IMR-90 (cell line): ENCODE results near the gene PYGB. TPM values are rescaled to one million over a fixed set of nuclear protein-coding genes. Genes with fewer than 3 reads are reported as not detected.

ENCODE experiments used
- ATAC-seq: fragments of 200-7000 bp; cut with Tn5 transposase; 2 replicates; pipeline ENCODE4 v1.9.1; 2020; ENCODE audit warnings: low read depth, mild to moderate bottlenecking, moderate library complexity
- BruUV-seq: library from RNA; stranded (reverse); fragments of 400-500 nt; replicated peaks from 2 replicates; lab custom pipeline; 2021; lab: Mats Ljungman, UMichigan
- CTCF ChIA-PET: fragments of 300-600 bp; formaldehyde crosslinking; extraction: SDS; loops from one replicate; lab custom pipeline; 2021; ENCODE audit warnings: antibody characterized with exemption; lab: Yijun Ruan, JAX
- POLR2A ChIA-PET: fragments of 300-600 bp; sonication (Branson Sonifier 250); formaldehyde crosslinking; loops from one replicate; lab custom pipeline; 2022; ENCODE audit warnings: antibody characterized with exemption; ENCODE audit not compliant: unreplicated experiment; lab: Charles Lee
- DNase-seq: peaks from one replicate; pipeline ENCODE4 v3.0.0; 2013
- H2AFZ ChIP-seq: replicated peaks from 2 replicates; pipeline ENCODE3; 2013; ENCODE audit warnings: low read length, mild to moderate bottlenecking; ENCODE audit not compliant: poor library complexity
- H2AK5ac ChIP-seq: 2 replicates; pipeline ENCODE4 v1.6.1; 2013; ENCODE audit warnings: low read depth, low read length, inconsistent platforms
- H2AK9ac ChIP-seq: replicated peaks from 2 replicates; pipeline ENCODE3; 2013; ENCODE audit warnings: mild to moderate bottlenecking, low read depth, low read length, moderate library complexity; ENCODE audit not compliant: poor library complexity
- H2BK120ac ChIP-seq: 2 replicates; pipeline ENCODE4 v1.6.1; 2013; ENCODE audit warnings: low read depth, low read length, inconsistent platforms
- H2BK15ac ChIP-seq: 3 replicates; pipeline ENCODE4 v1.6.1; 2013; ENCODE audit warnings: low read depth, low read length, inconsistent platforms
- H2BK20ac ChIP-seq: 2 replicates; pipeline ENCODE4 v1.6.1; 2013; ENCODE audit warnings: low read depth, mild to moderate bottlenecking, inconsistent platforms, low read length, moderate library complexity
- H2BK5ac ChIP-seq: 2 replicates; pipeline ENCODE4 v1.6.1; 2013; ENCODE audit warnings: mild to moderate bottlenecking, low read depth, low read length, inconsistent platforms; ENCODE audit not compliant: poor library complexity, severe bottlenecking
- H3K14ac ChIP-seq: replicated peaks from 2 replicates; pipeline ENCODE4 v1.6.1; 2013; ENCODE audit warnings: low read depth, low read length, inconsistent platforms
- H3K18ac ChIP-seq: 2 replicates; pipeline ENCODE4 v1.6.1; 2013; ENCODE audit warnings: low read depth, low read length, control low read depth
- H3K23ac ChIP-seq: 2 replicates; pipeline ENCODE4 v1.6.1; 2013; ENCODE audit warnings: low read depth, low read length, inconsistent platforms
- H3K27ac ChIP-seq: 2 replicates; pipeline ENCODE4 v1.5.1; 2013; ENCODE audit warnings: mild to moderate bottlenecking, control low read depth, low read length; ENCODE audit not compliant: insufficient read depth
- H3K27me3 ChIP-seq: 2 replicates; pipeline ENCODE4 v1.6.1; 2013; ENCODE audit warnings: low read length; ENCODE audit not compliant: control insufficient read depth, insufficient read depth
- H3K36me3 ChIP-seq: 2 replicates; pipeline ENCODE4 v1.6.1; 2013; ENCODE audit warnings: low read length, mixed read lengths; ENCODE audit not compliant: control insufficient read depth, insufficient read depth
- H3K4ac ChIP-seq: 2 replicates; pipeline ENCODE4 v1.6.1; 2013; ENCODE audit warnings: low read depth, low read length, inconsistent platforms
- H3K4me1 ChIP-seq: 2 replicates; pipeline ENCODE4 v1.6.1; 2013; ENCODE audit warnings: low read length, mixed read lengths; ENCODE audit not compliant: control insufficient read depth, insufficient read depth
- H3K4me2 ChIP-seq: 2 replicates; pipeline ENCODE4 v1.6.1; 2013; ENCODE audit warnings: low read depth, mild to moderate bottlenecking, control low read depth, low read length, moderate library complexity
- H3K4me3 ChIP-seq: 2 replicates; pipeline ENCODE4 v1.5.1; 2013; ENCODE audit warnings: low read depth, mild to moderate bottlenecking, control low read depth, low read length, moderate library complexity; ENCODE audit not compliant: insufficient read depth
- H3K56ac ChIP-seq: 2 replicates; pipeline ENCODE4 v1.6.1; 2013; ENCODE audit warnings: low read length, inconsistent platforms; ENCODE audit not compliant: insufficient read depth; ENCODE audit errors: extremely low read depth
- H3K79me1 ChIP-seq, 2 experiments: 2 replicates each; pipeline ENCODE4 v1.6.1; 2013; ENCODE audit warnings: low read length in 2 of 2, inconsistent platforms in 1 of 2, low read depth in 1 of 2
- H3K9ac ChIP-seq: 2 replicates; pipeline ENCODE4 v1.6.1; 2013; ENCODE audit warnings: low read depth, low read length, control low read depth
- H3K9me1 ChIP-seq: 2 replicates; pipeline ENCODE4 v1.6.1; 2013; ENCODE audit warnings: low read length, inconsistent platforms; ENCODE audit not compliant: insufficient read depth
- H3K9me3 ChIP-seq: 2 replicates; pipeline ENCODE4 v1.6.1; 2013; ENCODE audit warnings: low read length; ENCODE audit not compliant: control insufficient read depth, insufficient read depth
- H4K20me1 ChIP-seq: 2 replicates; pipeline ENCODE4 v1.6.1; 2013; ENCODE audit warnings: low read length, inconsistent platforms; ENCODE audit not compliant: insufficient read depth
- H4K5ac ChIP-seq: 2 replicates; pipeline ENCODE4 v1.6.1; 2013; ENCODE audit warnings: mild to moderate bottlenecking, low read depth, low read length, control low read depth
- H4K8ac ChIP-seq, 2 experiments: 2 replicates each; pipeline ENCODE4 v1.6.1; 2013; ENCODE audit warnings: low read depth in 2 of 2, low read length in 2 of 2, control low read depth in 1 of 2, inconsistent platforms in 1 of 2
- H4K91ac ChIP-seq: 2 replicates; pipeline ENCODE4 v1.6.1; 2013; ENCODE audit warnings: low read depth, low read length, inconsistent platforms; ENCODE audit not compliant: insufficient read depth
- CEBPB ChIP-seq: IDR thresholded peaks from 2 replicates; pipeline ENCODE4 v1.6.1; 2012; ENCODE audit warnings: low read depth, low read length, improper control_type of control experiment
- CTCF ChIP-seq: conservative IDR thresholded peaks from 2 replicates; pipeline ENCODE4 v1.5.1; 2012; ENCODE audit warnings: mild to moderate bottlenecking, low read depth, low read length, improper control_type of control experiment
- FOS ChIP-seq: fragments of 150-350 bp; IDR thresholded peaks from 2 replicates; pipeline ENCODE4 v1.6.1; 2016; ENCODE audit warnings: low read depth, low read length
- MAFK ChIP-seq: IDR thresholded peaks from 2 replicates; pipeline ENCODE4 v1.6.1; 2012; ENCODE audit warnings: low read depth, low read length, improper control_type of control experiment
- MAZ ChIP-seq: IDR thresholded peaks from 2 replicates; pipeline ENCODE4 v1.6.1; 2012; ENCODE audit warnings: low read depth, mild to moderate bottlenecking, low read length, improper control_type of control experiment, moderate library complexity, borderline replicate concordance
- MXI1 ChIP-seq: IDR thresholded peaks from 2 replicates; pipeline ENCODE4 v1.6.1; 2012; ENCODE audit warnings: low read depth, mild to moderate bottlenecking, low read length, moderate library complexity, borderline replicate concordance
- NFE2L2 ChIP-seq: fragments of 150-350 bp; IDR thresholded peaks from 2 replicates; pipeline ENCODE4 v1.6.1; 2016; ENCODE audit warnings: low read depth, mild to moderate bottlenecking, low read length
- POLR2A ChIP-seq: IDR thresholded peaks from 2 replicates; pipeline ENCODE4 v1.6.1; 2012; ENCODE audit warnings: mild to moderate bottlenecking, low read depth, low read length
- RAD21 ChIP-seq: IDR thresholded peaks from 2 replicates; pipeline ENCODE4 v1.6.1; 2012; ENCODE audit warnings: low read length, improper control_type of control experiment
- RCOR1 ChIP-seq: IDR thresholded peaks from 2 replicates; pipeline ENCODE4 v1.6.1; 2012; ENCODE audit warnings: mild to moderate bottlenecking, low read length, improper control_type of control experiment; ENCODE audit not compliant: insufficient replicate concordance
- SMC3 ChIP-seq: fragments of 150-350 bp; IDR thresholded peaks from 2 replicates; pipeline ENCODE4 v1.6.1; 2016; ENCODE audit warnings: low read depth, mild to moderate bottlenecking, antibody characterized with exemption, low read length, moderate library complexity
- WGBS, 2 experiments: methylation state at CpG; one replicate each; pipeline versions ENCODE4 v1.1.5 to v1.1.7; 2013; ENCODE audit warnings: missing lambda C conversion rate in 2 of 2; ENCODE audit not compliant: insufficient read length in 1 of 2; ENCODE audit errors: extremely low coverage in 2 of 2; 5-methylcytosine and 5-hydroxymethylcytosine counted together
- dilution Hi-C: fragments of 300-500 bp; cut with HindIII; formaldehyde crosslinking; loops from one replicate; pipeline ENCODE4 v1.14.3; 2018; ENCODE audit warnings: low sequenced_read_pairs; ENCODE audit not compliant: unreplicated experiment
- in situ Hi-C: fragments of 300-500 bp; cut with MboI; formaldehyde crosslinking; loops from 3 replicates; pipeline ENCODE4 v1.14.3; 2019; ENCODE audit warnings: low sequenced_read_pairs, inconsistent platforms, mixed read lengths
- intact Hi-C: fragments of 100-400 bp; cut with micrococcal nuclease; formaldehyde crosslinking; loops from 2 replicates; pipeline ENCODE4 v1.10.0; 2022
- polyA plus RNA-seq, 3 experiments: library from polyadenylated mRNA; depleted of rRNA; stranded (reverse); fragments of >200 nt; gene quantifications; 2 replicates each; pipeline ENCODE4 v1.2.3, GENCODE V29; 2012; ENCODE audit warnings: low replicate concordance in 1 of 3
- total RNA-seq: library from RNA; depleted of rRNA; stranded (reverse); fragments of >200 nt; gene quantifications from 2 replicates; pipeline ENCODE4 v1.2.3, GENCODE V29; 2012
- TF ChIP-seq, protein P1 (sequence below): fragments of 150-350 bp; IDR thresholded peaks from 2 replicates; pipeline ENCODE4 v1.6.1; 2017; ENCODE audit warnings: mild to moderate bottlenecking, antibody characterized with exemption, low read length, low read depth
- TF ChIP-seq, protein P2 (sequence below): fragments of 150-350 bp; IDR thresholded peaks from 2 replicates; pipeline ENCODE4 v1.6.1; 2016; ENCODE audit warnings: low read depth, mild to moderate bottlenecking, low read length, moderate library complexity, borderline replicate concordance

Gene PYGB
- total and polyA plus RNA-seq, 2 of the 4 experiments (the other 2 are of a cell fraction), result 72.4 to 83.1 TPM

GRCh38 chr20:25281541-25281991, 33.7 kb downstream of the PYGB start:
- DNase-seq (no peak), ATAC-seq (no peak)
- Histone ChIP-seq H3K14ac (no peak overlapping the region), H3K18ac (no peak overlapping the region), H3K27me3 (no peaks in the 10 kb centered on the region), H2AK9ac (no peak overlapping the region), H3K4me2 (no peak overlapping the region), H3K27ac (no peak overlapping the region), H3K9ac (no peak overlapping the region), H2BK5ac (no peak overlapping the region), H3K4ac (no peak overlapping the region), H3K23ac (no peak overlapping the region), H3K79me1 (peaks cover 0 to 25% of the 10 kb centered on the region in 2 experiments; a peak in 2 of 4 replicates), H4K8ac (no peak overlapping the region), H4K91ac (no peak overlapping the region), H3K9me3 (no peaks in the 10 kb centered on the region), H2BK15ac (no peak overlapping the region), H3K4me1 (no peaks in the 10 kb centered on the region), H3K4me3 (no peak overlapping the region), H4K20me1 (peaks cover 7% of the 10 kb centered on the region), H2BK120ac (no peak overlapping the region), H4K5ac (no peak overlapping the region), H3K56ac (no peak overlapping the region), H3K36me3 (peaks cover 78% of the 10 kb centered on the region), H2BK20ac (no peak overlapping the region), H3K9me1 (peaks cover 3% of the 10 kb centered on the region), H2AK5ac (no peak overlapping the region), H2AFZ (no peak overlapping the region)
- dilution Hi-C loops (no loop called here), intact Hi-C loops (no loop called here), in situ Hi-C loops (no loop called here)
- ChIA-PET CTCF (no interaction called here), POLR2A (no interaction called here)
- WGBS, 2 experiments, result 89% methylated on average over 18 of the region's 21 CpGs; no CpG with 5 or more reads in 1 of the 2 experiments
- no peak for TF ChIP-seq MAFK
- no peak for TF ChIP-seq CTCF
- no peak for TF ChIP-seq SMC3
- TF ChIP-seq RAD21, result no peak
- no peak for TF ChIP-seq MAZ
- TF ChIP-seq MXI1, result no peak
- TF ChIP-seq, protein P1, sequence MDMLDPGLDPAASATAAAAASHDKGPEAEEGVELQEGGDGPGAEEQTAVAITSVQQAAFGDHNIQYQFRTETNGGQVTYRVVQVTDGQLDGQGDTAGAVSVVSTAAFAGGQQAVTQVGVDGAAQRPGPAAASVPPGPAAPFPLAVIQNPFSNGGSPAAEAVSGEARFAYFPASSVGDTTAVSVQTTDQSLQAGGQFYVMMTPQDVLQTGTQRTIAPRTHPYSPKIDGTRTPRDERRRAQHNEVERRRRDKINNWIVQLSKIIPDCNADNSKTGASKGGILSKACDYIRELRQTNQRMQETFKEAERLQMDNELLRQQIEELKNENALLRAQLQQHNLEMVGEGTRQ, result no peak
- TF ChIP-seq NFE2L2, result no peak
- no peak for TF ChIP-seq FOS
- TF ChIP-seq POLR2A, result no peak
- no peak for TF ChIP-seq RCOR1
- TF ChIP-seq, protein P2, sequence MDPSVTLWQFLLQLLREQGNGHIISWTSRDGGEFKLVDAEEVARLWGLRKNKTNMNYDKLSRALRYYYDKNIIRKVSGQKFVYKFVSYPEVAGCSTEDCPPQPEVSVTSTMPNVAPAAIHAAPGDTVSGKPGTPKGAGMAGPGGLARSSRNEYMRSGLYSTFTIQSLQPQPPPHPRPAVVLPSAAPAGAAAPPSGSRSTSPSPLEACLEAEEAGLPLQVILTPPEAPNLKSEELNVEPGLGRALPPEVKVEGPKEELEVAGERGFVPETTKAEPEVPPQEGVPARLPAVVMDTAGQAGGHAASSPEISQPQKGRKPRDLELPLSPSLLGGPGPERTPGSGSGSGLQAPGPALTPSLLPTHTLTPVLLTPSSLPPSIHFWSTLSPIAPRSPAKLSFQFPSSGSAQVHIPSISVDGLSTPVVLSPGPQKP, result no peak
- no peak for TF ChIP-seq CEBPB
- BruUV-seq, result no TSS peak
